ENCODE results near the gene RNU2-63P.

GRCh38 chr2:88057437-88057844 is 41.1 kb upstream of the RNU2-63P start:
- TF ChIP-seq, protein P1, sequence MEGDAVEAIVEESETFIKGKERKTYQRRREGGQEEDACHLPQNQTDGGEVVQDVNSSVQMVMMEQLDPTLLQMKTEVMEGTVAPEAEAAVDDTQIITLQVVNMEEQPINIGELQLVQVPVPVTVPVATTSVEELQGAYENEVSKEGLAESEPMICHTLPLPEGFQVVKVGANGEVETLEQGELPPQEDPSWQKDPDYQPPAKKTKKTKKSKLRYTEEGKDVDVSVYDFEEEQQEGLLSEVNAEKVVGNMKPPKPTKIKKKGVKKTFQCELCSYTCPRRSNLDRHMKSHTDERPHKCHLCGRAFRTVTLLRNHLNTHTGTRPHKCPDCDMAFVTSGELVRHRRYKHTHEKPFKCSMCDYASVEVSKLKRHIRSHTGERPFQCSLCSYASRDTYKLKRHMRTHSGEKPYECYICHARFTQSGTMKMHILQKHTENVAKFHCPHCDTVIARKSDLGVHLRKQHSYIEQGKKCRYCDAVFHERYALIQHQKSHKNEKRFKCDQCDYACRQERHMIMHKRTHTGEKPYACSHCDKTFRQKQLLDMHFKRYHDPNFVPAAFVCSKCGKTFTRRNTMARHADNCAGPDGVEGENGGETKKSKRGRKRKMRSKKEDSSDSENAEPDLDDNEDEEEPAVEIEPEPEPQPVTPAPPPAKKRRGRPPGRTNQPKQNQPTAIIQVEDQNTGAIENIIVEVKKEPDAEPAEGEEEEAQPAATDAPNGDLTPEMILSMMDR (IDR thresholded peaks at IDR 0.05), result no peak
- no peak for TF ChIP-seq POLR2A (IDR thresholded peaks at IDR 0.05)
